ENCODE results near the gene RSPH4A. TPM values are rescaled to one million over a fixed set of nuclear protein-coding genes. Genes with fewer than 3 reads are reported as not detected.

RSPH4A gene
- total and polyA plus RNA-seq, 9 of the 15 experiments (the other 6 are each of a cell fraction or from before 2014, with no cell fraction given): 0.04 to 0.30 (median 0.11) TPM

GRCh38 chr6:116570856-116571682, 45.2 kb upstream of the RSPH4A start, which contains the start of gene RWDD1 (continued):
- TF ChIP-seq ZBTB11 (CRISPR knock-in tag; IDR thresholded peaks at IDR 0.05) (no peak), EHMT2 (IDR thresholded peaks at IDR 0.05) (no peak), MNT (conservative IDR thresholded peaks at IDR 0.05) (peak; percentile 89 to 95), HSF4 (CRISPR knock-in tag; IDR thresholded peaks at IDR 0.05; ENCODE audit: borderline replicate concordance) (no peak), ZNF197 (CRISPR knock-in tag; IDR thresholded peaks at IDR 0.05; ENCODE audit: low read depth) (no peak), KDM2B (CRISPR knock-in tag; IDR thresholded peaks at IDR 0.05) (no peak), NR0B1 (IDR thresholded peaks at IDR 0.05; ENCODE audit: partially characterized antibody) (no peak), ZNF57 (CRISPR knock-in tag; IDR thresholded peaks at IDR 0.05) (no peak), THRB (CRISPR knock-in tag; conservative IDR thresholded peaks at IDR 0.05) (no peak), SMARCA5 (IDR thresholded peaks at IDR 0.05) (no peak), CREBBP (IDR thresholded peaks at IDR 0.05; ENCODE audit: low read depth, low read length) (no peak), GMEB1 (CRISPR knock-in tag; IDR thresholded peaks at IDR 0.05) (peak; percentile 51), MEF2D (tag; conservative IDR thresholded peaks at IDR 0.05; ENCODE audit: low read depth) (no peak), ZNF140 (CRISPR knock-in tag; IDR thresholded peaks at IDR 0.05) (no peak), KLF13 (tag; IDR thresholded peaks at IDR 0.05; ENCODE audit: borderline replicate concordance, low read depth) (peak; percentile 41; the same call in 1 of the 2 replicates), DMBX1 (CRISPR knock-in tag; IDR thresholded peaks at IDR 0.05; ENCODE audit: borderline replicate concordance) (no peak), HIVEP1 (CRISPR knock-in tag; IDR thresholded peaks at IDR 0.05) (no peak)

Measured in K562 (cell line).